Mammary epithelial cell (primary cell): ENCODE measurements around the gene STAT6.

Experiments
- EZH2 ChIP-seq: IDR thresholded peaks from 2 replicates; pipeline ENCODE4 v1.6.1; 2012; ENCODE audit warnings: low read length, inconsistent platforms, borderline replicate concordance
- TF ChIP-seq, protein P1 (sequence below), 2 donors: IDR thresholded peaks in 1 of 2; conservative IDR thresholded peaks in 1 of 2; 2 replicates each; pipeline ENCODE4 v1.5.1; 2011 to 2012; ENCODE audit warnings: inconsistent platforms in 2 of 2, low read length in 2 of 2, mild to moderate bottlenecking in 2 of 2, control low read depth in 1 of 2, low read depth in 1 of 2; ENCODE audit not compliant: insufficient read depth in 1 of 2; ENCODE audit errors: extremely low read depth in 1 of 2

- TF ChIP-seq, protein P1, sequence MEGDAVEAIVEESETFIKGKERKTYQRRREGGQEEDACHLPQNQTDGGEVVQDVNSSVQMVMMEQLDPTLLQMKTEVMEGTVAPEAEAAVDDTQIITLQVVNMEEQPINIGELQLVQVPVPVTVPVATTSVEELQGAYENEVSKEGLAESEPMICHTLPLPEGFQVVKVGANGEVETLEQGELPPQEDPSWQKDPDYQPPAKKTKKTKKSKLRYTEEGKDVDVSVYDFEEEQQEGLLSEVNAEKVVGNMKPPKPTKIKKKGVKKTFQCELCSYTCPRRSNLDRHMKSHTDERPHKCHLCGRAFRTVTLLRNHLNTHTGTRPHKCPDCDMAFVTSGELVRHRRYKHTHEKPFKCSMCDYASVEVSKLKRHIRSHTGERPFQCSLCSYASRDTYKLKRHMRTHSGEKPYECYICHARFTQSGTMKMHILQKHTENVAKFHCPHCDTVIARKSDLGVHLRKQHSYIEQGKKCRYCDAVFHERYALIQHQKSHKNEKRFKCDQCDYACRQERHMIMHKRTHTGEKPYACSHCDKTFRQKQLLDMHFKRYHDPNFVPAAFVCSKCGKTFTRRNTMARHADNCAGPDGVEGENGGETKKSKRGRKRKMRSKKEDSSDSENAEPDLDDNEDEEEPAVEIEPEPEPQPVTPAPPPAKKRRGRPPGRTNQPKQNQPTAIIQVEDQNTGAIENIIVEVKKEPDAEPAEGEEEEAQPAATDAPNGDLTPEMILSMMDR (conservative IDR thresholded peaks at IDR 0.05 in 1 of 2, IDR thresholded peaks at IDR 0.05 in 1 of 2; ENCODE audit: extremely low read depth in 1 of 2, insufficient read depth in 1 of 2, low read depth in 1 of 2, low read length in 2 of 2): no peak
- TF ChIP-seq EZH2: no peak
Observed at GRCh38 chr12:57107456-57108155, 3.6 kb downstream of the STAT6 start.
